HepG2 (cell line): ENCODE measurements around the gene ENO1. TPM values are rescaled to one million over a fixed set of nuclear protein-coding genes. Genes with fewer than 3 reads are reported as not detected.

Source experiments
- CHCHD3 ChIP-seq: sonication (generic); formaldehyde crosslinking; IDR thresholded peaks from 2 replicates; pipeline ENCODE4 v1.8.0; 2022; ENCODE audit warnings: mild to moderate bottlenecking, missing genetic modification reagents, moderate library complexity
- CTCF ChIP-seq: sonication (generic); formaldehyde crosslinking; IDR thresholded peaks from 2 replicates; pipeline ENCODE4 v1.5.0; 2020; ENCODE audit warnings: mild to moderate bottlenecking, missing genetic modification reagents, moderate library complexity
- DPF2 ChIP-seq: sonication (generic); formaldehyde crosslinking; IDR thresholded peaks from 2 replicates; pipeline ENCODE4 v1.4.0; 2020; ENCODE audit warnings: mild to moderate bottlenecking, low read depth, missing genetic modification reagents, borderline replicate concordance
- FOXJ3 ChIP-seq: sonication (generic); formaldehyde crosslinking; IDR thresholded peaks from 2 replicates; pipeline ENCODE4 v1.4.0; 2020; ENCODE audit warnings: missing genetic modification reagents, mild to moderate bottlenecking, borderline replicate concordance
- POLR2AphosphoS5 ChIP-seq: IDR thresholded peaks from 2 replicates; pipeline ENCODE4 v1.6.1; 2012; ENCODE audit warnings: low read depth, low read length
- RBFOX2 ChIP-seq: fragments of 200-400 bp; formaldehyde crosslinking; IDR thresholded peaks from 2 replicates; pipeline ENCODE4 v1.6.1; 2017; ENCODE audit warnings: low read depth, mild to moderate bottlenecking, low read length
- SCMH1 ChIP-seq: sonication (generic); formaldehyde crosslinking; IDR thresholded peaks from 2 replicates; pipeline ENCODE4 v1.9.0; 2021; ENCODE audit warnings: missing genetic modification reagents, mild to moderate bottlenecking, borderline replicate concordance
- SNAPC2 ChIP-seq: sonication (generic); formaldehyde crosslinking; IDR thresholded peaks from 2 replicates; pipeline ENCODE4 v1.8.1; 2022; ENCODE audit warnings: mild to moderate bottlenecking, missing genetic modification reagents
- SOX13 ChIP-seq, 3 experiments: fragments of 450-650 bp in 1 of 3; sonication (generic) in 1 of 3; formaldehyde crosslinking in 1 of 3; IDR thresholded peaks in 2 of 3; conservative IDR thresholded peaks in 1 of 3; 2 replicates each; pipeline versions ENCODE4 v1.5.0 to v1.6.1; 2016 to 2020; ENCODE audit warnings: antibody characterized with exemption in 1 of 3, mild to moderate bottlenecking in 1 of 3, missing compliant biosample characterization in 1 of 3, missing genetic modification reagents in 1 of 3, moderate library complexity in 1 of 3
- TMF1 ChIP-seq: sonication (generic); formaldehyde crosslinking; IDR thresholded peaks from 2 replicates; pipeline ENCODE4 v1.8.1; 2022; ENCODE audit warnings: low read depth, missing genetic modification reagents
- ZBTB38 ChIP-seq: sonication (generic); formaldehyde crosslinking; IDR thresholded peaks from 2 replicates; pipeline ENCODE4 v1.5.1; 2020; ENCODE audit warnings: mild to moderate bottlenecking, missing genetic modification reagents
- ZBTB49 ChIP-seq: sonication (generic); formaldehyde crosslinking; IDR thresholded peaks from 2 replicates; pipeline ENCODE4 v1.4.0; 2020; ENCODE audit warnings: missing genetic modification reagents, borderline replicate concordance
- ZNF160 ChIP-seq: sonication (generic); formaldehyde crosslinking; IDR thresholded peaks from 2 replicates; pipeline ENCODE4 v1.8.0; 2022; ENCODE audit warnings: mild to moderate bottlenecking, inconsistent platforms, missing genetic modification reagents
- ZNF275 ChIP-seq: sonication (generic); formaldehyde crosslinking; IDR thresholded peaks from 2 replicates; pipeline ENCODE4 v1.8.0; 2022; ENCODE audit warnings: missing genetic modification reagents, mild to moderate bottlenecking, inconsistent platforms, borderline replicate concordance
- ZNF292 ChIP-seq: sonication (generic); formaldehyde crosslinking; IDR thresholded peaks from 2 replicates; pipeline ENCODE4 v1.8.1; 2022; ENCODE audit warnings: mild to moderate bottlenecking, low read depth, missing genetic modification reagents, borderline replicate concordance
- ZNF430 ChIP-seq: sonication (generic); formaldehyde crosslinking; IDR thresholded peaks from 2 replicates; pipeline ENCODE4 v1.9.0; 2021; ENCODE audit warnings: mild to moderate bottlenecking, missing genetic modification reagents
- ZNF883 ChIP-seq: sonication (generic); formaldehyde crosslinking; IDR thresholded peaks from 2 replicates; pipeline ENCODE4 v1.5.1; 2020; ENCODE audit warnings: mild to moderate bottlenecking, missing genetic modification reagents; ENCODE audit errors: not compliant biosample characterization
- polyA plus RNA-seq, 8 experiments: library from polyadenylated mRNA; depleted of rRNA in 3 of 8; stranded (reverse) in 7 of 8; unstranded in 1 of 8; fragments of >200 nt; fragmentation: Illumina TruSeq in 4 of 8; extraction: Trizol in 4 of 8; gene quantifications; 2 replicates each; pipeline versions ENCODE4 v1.2.1 to v1.2.3, GENCODE V29; 2011 to 2016; ENCODE audit warnings: low read depth in 4 of 8, missing spikeins in 1 of 8, mixed read lengths in 1 of 8; ENCODE audit not compliant: insufficient read depth in 1 of 8
- total RNA-seq, 5 experiments: library from RNA; depleted of rRNA; stranded (reverse); fragments of >200 nt; fragmentation: Illumina TruSeq; extraction: Trizol; gene quantifications; 2 replicates each; pipeline ENCODE4 v1.2.3, GENCODE V29; 2016; ENCODE audit warnings: low read depth in 1 of 5
- TF ChIP-seq, protein P1 (sequence below): sonication (generic); formaldehyde crosslinking; IDR thresholded peaks from 2 replicates; pipeline ENCODE4 v1.4.0; 2020; ENCODE audit warnings: mild to moderate bottlenecking, missing genetic modification reagents
- TF ChIP-seq, protein P2 (sequence below): sonication (generic); formaldehyde crosslinking; IDR thresholded peaks from 2 replicates; pipeline ENCODE4 v1.9.0; 2021; ENCODE audit warnings: missing genetic modification reagents, mild to moderate bottlenecking, borderline replicate concordance

ENO1 gene
- total and polyA plus RNA-seq, 2 of the 13 experiments (the other 11 are each of a cell fraction or from before 2014, with no cell fraction given) = 1,559 to 3,103 TPM

- no peak for TF ChIP-seq DPF2
- no peak for TF ChIP-seq ZNF160 (CRISPR knock-in tag)
- TF ChIP-seq SOX13 (IDR thresholded peaks at IDR 0.05) = no peak
- no peak for TF ChIP-seq SOX13 (CRISPR knock-in tag; conservative IDR thresholded peaks at IDR 0.05 in 1 of 2, IDR thresholded peaks at IDR 0.05 in 1 of 2)
- peak; percentile 69 for TF ChIP-seq CTCF (CRISPR knock-in tag)
- TF ChIP-seq, protein P1, sequence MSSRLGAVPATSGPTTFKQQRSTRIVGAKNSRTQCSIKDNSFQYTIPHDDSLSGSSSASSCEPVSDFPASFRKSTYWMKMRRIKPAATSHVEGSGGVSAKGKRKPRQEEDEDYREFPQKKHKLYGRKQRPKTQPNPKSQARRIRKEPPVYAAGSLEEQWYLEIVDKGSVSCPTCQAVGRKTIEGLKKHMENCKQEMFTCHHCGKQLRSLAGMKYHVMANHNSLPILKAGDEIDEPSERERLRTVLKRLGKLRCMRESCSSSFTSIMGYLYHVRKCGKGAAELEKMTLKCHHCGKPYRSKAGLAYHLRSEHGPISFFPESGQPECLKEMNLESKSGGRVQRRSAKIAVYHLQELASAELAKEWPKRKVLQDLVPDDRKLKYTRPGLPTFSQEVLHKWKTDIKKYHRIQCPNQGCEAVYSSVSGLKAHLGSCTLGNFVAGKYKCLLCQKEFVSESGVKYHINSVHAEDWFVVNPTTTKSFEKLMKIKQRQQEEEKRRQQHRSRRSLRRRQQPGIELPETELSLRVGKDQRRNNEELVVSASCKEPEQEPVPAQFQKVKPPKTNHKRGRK (CRISPR knock-in tag) = no peak
- no peak for TF ChIP-seq ZNF292 (CRISPR knock-in tag)
- TF ChIP-seq, protein P2, sequence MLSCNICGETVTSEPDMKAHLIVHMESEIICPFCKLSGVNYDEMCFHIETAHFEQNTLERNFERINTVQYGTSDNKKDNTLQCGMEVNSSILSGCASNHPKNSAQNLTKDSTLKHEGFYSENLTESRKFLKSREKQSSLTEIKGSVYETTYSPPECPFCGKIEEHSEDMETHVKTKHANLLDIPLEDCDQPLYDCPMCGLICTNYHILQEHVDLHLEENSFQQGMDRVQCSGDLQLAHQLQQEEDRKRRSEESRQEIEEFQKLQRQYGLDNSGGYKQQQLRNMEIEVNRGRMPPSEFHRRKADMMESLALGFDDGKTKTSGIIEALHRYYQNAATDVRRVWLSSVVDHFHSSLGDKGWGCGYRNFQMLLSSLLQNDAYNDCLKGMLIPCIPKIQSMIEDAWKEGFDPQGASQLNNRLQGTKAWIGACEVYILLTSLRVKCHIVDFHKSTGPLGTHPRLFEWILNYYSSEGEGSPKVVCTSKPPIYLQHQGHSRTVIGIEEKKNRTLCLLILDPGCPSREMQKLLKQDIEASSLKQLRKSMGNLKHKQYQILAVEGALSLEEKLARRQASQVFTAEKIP (CRISPR knock-in tag) = no peak
- no peak for TF ChIP-seq SNAPC2 (CRISPR knock-in tag)
- no peak for TF ChIP-seq TMF1 (CRISPR knock-in tag)
- TF ChIP-seq POLR2AphosphoS5 = peak; percentile 64
- no peak for TF ChIP-seq ZBTB49 (CRISPR knock-in tag)
- TF ChIP-seq ZNF430 (CRISPR knock-in tag) = peak; percentile 27; the same call in 1 of the 2 replicates
- TF ChIP-seq SCMH1 (CRISPR knock-in tag) = no peak
- TF ChIP-seq RBFOX2 = peak; percentile 67
- TF ChIP-seq ZNF275 (CRISPR knock-in tag) = 0 out of 2 replicates have a peak, but pooled peaks have one; percentile 61
- no peak for TF ChIP-seq CHCHD3 (CRISPR knock-in tag)
- no peak for TF ChIP-seq FOXJ3 (CRISPR knock-in tag)
- peak; percentile 41 for TF ChIP-seq ZNF883 (CRISPR knock-in tag)
- TF ChIP-seq ZBTB38 (CRISPR knock-in tag) = peak; percentile 10; the same call in 1 of the 2 replicates
Observed at GRCh38 chr1:8858888-8859706, 19.4 kb downstream of the ENO1 start (continued).
